Epithelial cell of proximal tubule (primary cell): ENCODE measurements around the gene TFB1M. TPM values are rescaled to one million over a fixed set of nuclear protein-coding genes. Genes with fewer than 3 reads are reported as not detected.
"Not testable (repeated sequence)": the region's sequence is repeated elsewhere in the genome, so short reads cannot be mapped to it uniquely, and the experiment has no call there.

Source experiments
- DNase-seq: peaks from one replicate; pipeline ENCODE4 v3.0.0-alpha.2; 2011; ENCODE audit warnings: low read depth
- H3K4me3 ChIP-seq: 2 replicates; pipeline ENCODE4 v1.5.1; 2011; ENCODE audit warnings: low read depth, mild to moderate bottlenecking, low read length
- total RNA-seq: library from RNA; depleted of rRNA; stranded (reverse); fragments of >200 nt; gene quantifications from 2 replicates; pipeline ENCODE4 v1.2.3, GENCODE V29; 2015
- TF ChIP-seq, protein P1 (sequence below): conservative IDR thresholded peaks from 2 replicates; pipeline ENCODE4 v1.5.1; 2012; ENCODE audit warnings: low read depth, mild to moderate bottlenecking, low read length

The TFB1M gene
- total RNA-seq, 1 donor from 2014 or later, result 19.3 TPM

DNA sequence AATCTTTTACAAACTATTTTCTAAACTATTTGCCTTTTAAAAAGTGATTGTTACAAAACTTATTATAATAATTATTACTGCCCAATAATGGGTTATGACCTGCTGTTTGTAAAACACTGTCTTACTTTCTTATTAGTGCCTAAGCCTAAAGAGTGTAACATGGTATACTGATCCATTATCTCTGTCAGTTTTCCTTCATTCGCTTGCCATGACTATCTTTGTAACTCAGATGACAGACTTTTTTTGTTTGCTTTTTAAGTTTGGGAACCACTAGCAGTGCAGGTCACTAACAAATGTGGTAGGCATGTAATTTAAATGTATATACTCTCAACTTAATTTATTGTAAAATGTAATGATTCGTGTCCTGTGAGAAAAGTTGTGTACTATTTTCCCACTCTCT lies 9.9 kb upstream of the TFB1M start:
- TF ChIP-seq, protein P1, sequence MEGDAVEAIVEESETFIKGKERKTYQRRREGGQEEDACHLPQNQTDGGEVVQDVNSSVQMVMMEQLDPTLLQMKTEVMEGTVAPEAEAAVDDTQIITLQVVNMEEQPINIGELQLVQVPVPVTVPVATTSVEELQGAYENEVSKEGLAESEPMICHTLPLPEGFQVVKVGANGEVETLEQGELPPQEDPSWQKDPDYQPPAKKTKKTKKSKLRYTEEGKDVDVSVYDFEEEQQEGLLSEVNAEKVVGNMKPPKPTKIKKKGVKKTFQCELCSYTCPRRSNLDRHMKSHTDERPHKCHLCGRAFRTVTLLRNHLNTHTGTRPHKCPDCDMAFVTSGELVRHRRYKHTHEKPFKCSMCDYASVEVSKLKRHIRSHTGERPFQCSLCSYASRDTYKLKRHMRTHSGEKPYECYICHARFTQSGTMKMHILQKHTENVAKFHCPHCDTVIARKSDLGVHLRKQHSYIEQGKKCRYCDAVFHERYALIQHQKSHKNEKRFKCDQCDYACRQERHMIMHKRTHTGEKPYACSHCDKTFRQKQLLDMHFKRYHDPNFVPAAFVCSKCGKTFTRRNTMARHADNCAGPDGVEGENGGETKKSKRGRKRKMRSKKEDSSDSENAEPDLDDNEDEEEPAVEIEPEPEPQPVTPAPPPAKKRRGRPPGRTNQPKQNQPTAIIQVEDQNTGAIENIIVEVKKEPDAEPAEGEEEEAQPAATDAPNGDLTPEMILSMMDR, result no peak
- DNase-seq, result no peak
- no peak overlapping the region for H3K4me3 ChIP-seq

DNA sequence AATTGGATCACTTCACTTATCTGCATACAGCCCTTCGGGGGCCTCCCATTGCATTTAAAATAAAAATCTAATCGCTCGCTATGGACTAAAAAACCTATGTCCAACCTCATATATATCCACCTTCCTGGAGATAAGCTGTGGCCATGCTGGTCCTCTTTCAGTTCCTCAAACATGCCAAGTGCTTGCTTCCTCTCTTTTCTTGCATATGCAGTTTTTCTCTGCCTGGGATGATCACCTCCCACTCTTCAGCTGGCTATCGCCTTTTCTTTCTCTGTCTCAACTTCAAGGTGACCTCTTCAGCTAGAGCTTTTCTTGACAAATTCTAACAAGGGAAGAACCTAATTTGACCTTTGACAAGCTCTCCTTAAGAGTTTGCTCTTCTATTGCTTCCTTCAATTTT lies 5.6 kb upstream of the TFB1M start:
- H3K4me3 ChIP-seq, result no peak overlapping the region
- no peak for DNase-seq
- TF ChIP-seq, protein P1, result no peak

GRCh38 chr6:155317186-155317585 lies 2.9 kb upstream of the TFB1M start:
- no peak for DNase-seq

GRCh38 chr6:155316419-155316818 lies 2.1 kb upstream of the TFB1M start:
- TF ChIP-seq, protein P1, result no peak
- H3K4me3 ChIP-seq, result no peak overlapping the region
- no peak for DNase-seq

More at GRCh38 chr6:155317186-155317585, 2.9 kb upstream of the TFB1M start:
- TF ChIP-seq, protein P1, result no peak
- no peak overlapping the region for H3K4me3 ChIP-seq

DNA sequence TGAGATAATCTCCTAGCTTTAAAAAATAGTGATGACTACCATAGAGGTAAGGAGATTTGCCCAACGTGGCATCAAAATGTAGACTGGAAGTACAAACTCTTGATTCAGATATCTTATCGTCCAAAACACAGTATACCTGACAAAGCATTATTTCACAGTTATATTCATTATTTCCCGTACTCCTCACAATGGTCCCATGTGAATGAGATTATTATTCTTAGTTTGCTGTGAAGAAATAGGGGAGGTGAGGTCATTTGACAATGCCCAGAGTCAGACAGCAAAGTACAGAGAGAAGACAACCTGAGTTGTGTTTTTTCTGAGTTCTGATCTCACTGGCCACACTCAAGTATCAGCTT lies 1.2 kb upstream of the TFB1M start:
- DNase-seq, result peak; percentile 4
- peak overlapping the region; percentile 83 for H3K4me3 ChIP-seq
- TF ChIP-seq, protein P1, result no peak

DNA sequence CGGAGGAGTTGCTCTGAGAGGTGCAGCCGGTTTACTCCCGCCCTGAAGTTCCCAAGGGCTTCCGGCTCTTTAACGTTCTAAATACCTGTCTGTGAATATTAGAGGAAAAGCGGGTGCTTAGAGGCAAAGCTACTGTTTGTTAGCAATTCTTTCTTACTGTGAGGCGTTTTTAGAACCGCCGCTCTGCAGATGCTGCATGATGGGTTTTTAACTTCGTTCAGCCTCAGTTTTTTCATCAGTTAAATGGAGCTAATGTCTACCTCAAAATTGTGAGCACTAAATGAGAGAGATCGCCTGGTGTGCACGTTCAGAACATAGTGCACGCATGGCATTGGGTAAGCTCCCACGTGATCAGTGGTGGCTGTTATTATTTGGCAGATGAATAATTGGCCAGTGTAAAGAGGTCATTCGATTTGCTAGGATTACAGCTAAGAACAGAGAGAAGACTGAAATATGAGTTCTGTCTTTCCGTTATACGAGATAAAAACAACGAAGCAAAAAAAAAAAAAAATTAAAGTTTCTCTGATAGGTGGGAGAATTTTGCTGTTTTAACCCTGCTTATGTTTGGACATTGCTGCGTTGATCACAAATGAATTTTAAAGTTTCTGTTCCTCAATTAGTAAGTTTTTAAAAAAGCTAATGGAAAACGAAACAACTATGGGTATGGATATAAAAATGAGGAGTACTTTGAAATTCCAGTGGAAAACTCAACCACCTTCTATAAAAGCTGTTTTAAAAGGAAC lies 660 bp upstream of the TFB1M start:
- peak overlapping the region; percentile 83 for H3K4me3 ChIP-seq
- TF ChIP-seq, protein P1, result no peak
- DNase-seq, result peak; percentile 67

- peak overlapping the region; percentile 83 for H3K4me3 ChIP-seq
- peak; percentile 1 for DNase-seq
- TF ChIP-seq, protein P1, result no peak
Measured at GRCh38 chr6:155313602-155314091, 637 bp downstream of the TFB1M start.

- H3K4me3 ChIP-seq, result peak overlapping the region; percentile 83
- not testable (repeated sequence) for DNase-seq
Measured at GRCh38 chr6:155312950-155313349, 1.3 kb downstream of the TFB1M start.
